GM23338 (cell line): Measurements from ENCODE around the gene VMA21. TPM values are rescaled to one million over a fixed set of nuclear protein-coding genes. Genes with fewer than 3 reads are reported as not detected.

Experiments used
- polyA plus RNA-seq: library from polyadenylated mRNA; unstranded; fragments of >200 nt; fragmentation: Nextera tagmentation; extraction: Ambion mirVana; gene quantifications from 2 replicates; pipeline ENCODE4 v1.2.1, GENCODE V29; 2016
- total RNA-seq: library from RNA; depleted of rRNA; stranded (reverse); fragments of >200 nt; shearing (Covaris generic); gene quantifications from 2 replicates; pipeline ENCODE4 v1.2.3, GENCODE V29; 2014; rRNA removed

Gene VMA21
- total and polyA plus RNA-seq, 2 experiments from 2014 or later, result 34.8 to 90.3 TPM

Other genes with a start within 250 kb of the VMA21 start
- 0.59 and 0.62 TPM in 2 replicates for gene GPR50, start 220.6 kb upstream of the VMA21 start, total RNA-seq
- gene GPR50, start 220.6 kb upstream of the VMA21 start, polyA plus RNA-seq, result 0.64 and 1.5 TPM in 2 replicates
- gene PASD1, start 166.5 kb downstream of the VMA21 start, total RNA-seq, result 0.24 TPM in 1 of 2 replicates, not detected in the other
- not detected in 2 replicates for gene PASD1, start 166.5 kb downstream of the VMA21 start, polyA plus RNA-seq